Measurements from ENCODE around the gene KCNC4. TPM values are rescaled to one million over a fixed set of nuclear protein-coding genes. Genes with fewer than 3 reads are reported as not detected.

The KCNC4 gene
- total and polyA plus RNA-seq, 2 of the 13 experiments (the other 11 are each of a cell fraction or from before 2014, with no cell fraction given): 0.24 to 0.66 TPM

GRCh38 chr1:110243574-110243973, 33.5 kb downstream of the KCNC4 start:
- WGBS (ENCODE audit: low lambda C conversion rate): 5% methylated on average over 9 of the region's 9 CpGs
- ATAC-seq: no peak

GRCh38 chr1:110245876-110246620, 35.9 kb downstream of the KCNC4 start:
- Histone ChIP-seq H3K36me3 (replicated peaks in 1 of 2; ENCODE audit: control insufficient read depth in 1 of 2, insufficient read depth in 2 of 2, low read length in 2 of 2) (no peaks in the 10 kb centered on the region), H3K9me3 (ENCODE audit: low read length) (no peaks in the 10 kb centered on the region), H2AFZ (ENCODE audit: low read length) (no peak overlapping the region), H3K9ac (ENCODE audit: insufficient read depth, low read depth, low read length) (no peak overlapping the region), H3K27ac (ENCODE audit: extremely low read length, insufficient read depth, low read length) (no peak overlapping the region), H3K4me3 (replicated peaks in 1 of 3; ENCODE audit: insufficient read depth in 1 of 3, low read depth in 2 of 3, low read length in 3 of 3) (no peak overlapping the region), H4K20me1 (ENCODE audit: insufficient read depth, low read length) (no peaks in the 10 kb centered on the region), H3K79me2 (ENCODE audit: insufficient read depth, low read length) (no peaks in the 10 kb centered on the region), H3K4me2 (ENCODE audit: low read depth, low read length) (no peak overlapping the region), H3K4me1 (ENCODE audit: insufficient read depth, low read length) (no peaks in the 10 kb centered on the region), H3K27me3 (ENCODE audit: control insufficient read depth in 1 of 2, insufficient read depth in 2 of 2, low read length in 2 of 2) (peaks cover 4 to 40% of the 10 kb centered on the region in 2 experiments; a peak in 3 of 5 replicates)
- BruUV-seq (replicated peaks): no TSS peak
- ChIA-PET CTCF (ENCODE audit: low intra/inter-chr PET ratio, low total read pairs) (no interaction called here), POLR2A (no interaction called here)
- 12% methylated on average over 8 of the region's 9 CpGs for WGBS (ENCODE audit: low lambda C conversion rate)
- ATAC-seq (no peak), FAIRE-seq (no peak), DNase-seq (ENCODE audit: low spot score) (no peak)
- in situ Hi-C loops (cut with HindIII; ENCODE audit: extremely low pct_ligation_motif_present, low pct_unique_long_range_greater_than_20kb): no loop called here
- intact Hi-C loops (cut with micrococcal nuclease; ENCODE audit: unreplicated experiment): no loop called here
- TF ChIP-seq NCOA2 (CRISPR knock-in tag; IDR thresholded peaks at IDR 0.05): no peak
- TF ChIP-seq ZNF101 (CRISPR knock-in tag; IDR thresholded peaks at IDR 0.05; ENCODE audit: borderline replicate concordance, low read depth): no peak
- TF ChIP-seq ZIK1 (CRISPR knock-in tag; IDR thresholded peaks at IDR 0.05; ENCODE audit: borderline replicate concordance, low read depth): no peak
- TF ChIP-seq CREBL2 (CRISPR knock-in tag; IDR thresholded peaks at IDR 0.05; ENCODE audit: borderline replicate concordance): no peak
- TF ChIP-seq, protein P1, sequence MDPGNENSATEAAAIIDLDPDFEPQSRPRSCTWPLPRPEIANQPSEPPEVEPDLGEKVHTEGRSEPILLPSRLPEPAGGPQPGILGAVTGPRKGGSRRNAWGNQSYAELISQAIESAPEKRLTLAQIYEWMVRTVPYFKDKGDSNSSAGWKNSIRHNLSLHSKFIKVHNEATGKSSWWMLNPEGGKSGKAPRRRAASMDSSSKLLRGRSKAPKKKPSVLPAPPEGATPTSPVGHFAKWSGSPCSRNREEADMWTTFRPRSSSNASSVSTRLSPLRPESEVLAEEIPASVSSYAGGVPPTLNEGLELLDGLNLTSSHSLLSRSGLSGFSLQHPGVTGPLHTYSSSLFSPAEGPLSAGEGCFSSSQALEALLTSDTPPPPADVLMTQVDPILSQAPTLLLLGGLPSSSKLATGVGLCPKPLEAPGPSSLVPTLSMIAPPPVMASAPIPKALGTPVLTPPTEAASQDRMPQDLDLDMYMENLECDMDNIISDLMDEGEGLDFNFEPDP (CRISPR knock-in tag; conservative IDR thresholded peaks at IDR 0.05): no peak
- no peak for TF ChIP-seq ZNF772 (CRISPR knock-in tag; IDR thresholded peaks at IDR 0.05)
- no peak for TF ChIP-seq ZNF275 (CRISPR knock-in tag; IDR thresholded peaks at IDR 0.05; ENCODE audit: borderline replicate concordance)

More at GRCh38 chr1:110243574-110243973, 33.5 kb downstream of the KCNC4 start:
- no peak overlapping the region for H3K4me2 ChIP-seq (ENCODE audit: low read depth, low read length)
- no peaks in the 10 kb centered on the region for H3K79me2 ChIP-seq (ENCODE audit: insufficient read depth, low read length)
- H3K4me3 ChIP-seq (replicated peaks in 1 of 3; ENCODE audit: insufficient read depth in 1 of 3, low read depth in 2 of 3, low read length in 3 of 3): no peak overlapping the region
- ChIA-PET CTCF (ENCODE audit: low intra/inter-chr PET ratio, low total read pairs) (no interaction called here), POLR2A (no interaction called here)
- no TSS peak for BruUV-seq (replicated peaks)
- FAIRE-seq (no peak), DNase-seq (ENCODE audit: low spot score) (no peak)
- H3K9ac ChIP-seq (ENCODE audit: insufficient read depth, low read depth, low read length): no peak overlapping the region
- intact Hi-C loops (cut with micrococcal nuclease; ENCODE audit: unreplicated experiment) (no loop called here), in situ Hi-C loops (cut with HindIII; ENCODE audit: extremely low pct_ligation_motif_present, low pct_unique_long_range_greater_than_20kb) (no loop called here)
- no peak overlapping the region for H2AFZ ChIP-seq (ENCODE audit: low read length)
- H3K9me3 ChIP-seq (ENCODE audit: low read length): no peaks in the 10 kb centered on the region
- no peaks in the 10 kb centered on the region for H3K4me1 ChIP-seq (ENCODE audit: insufficient read depth, low read length)
- H3K36me3 ChIP-seq (replicated peaks in 1 of 2; ENCODE audit: control insufficient read depth in 1 of 2, insufficient read depth in 2 of 2, low read length in 2 of 2): no peaks in the 10 kb centered on the region
- no peak overlapping the region for H3K27ac ChIP-seq (ENCODE audit: extremely low read length, insufficient read depth, low read length)
- no peak for TF ChIP-seq ZNF562 (CRISPR knock-in tag; IDR thresholded peaks at IDR 0.05; ENCODE audit: borderline replicate concordance)
- TF ChIP-seq, protein P2, sequence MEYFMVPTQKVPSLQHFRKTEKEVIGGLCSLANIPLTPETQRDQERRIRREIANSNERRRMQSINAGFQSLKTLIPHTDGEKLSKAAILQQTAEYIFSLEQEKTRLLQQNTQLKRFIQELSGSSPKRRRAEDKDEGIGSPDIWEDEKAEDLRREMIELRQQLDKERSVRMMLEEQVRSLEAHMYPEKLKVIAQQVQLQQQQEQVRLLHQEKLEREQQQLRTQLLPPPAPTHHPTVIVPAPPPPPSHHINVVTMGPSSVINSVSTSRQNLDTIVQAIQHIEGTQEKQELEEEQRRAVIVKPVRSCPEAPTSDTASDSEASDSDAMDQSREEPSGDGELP (IDR thresholded peaks at IDR 0.05; ENCODE audit: borderline replicate concordance, low read depth): no peak
- TF ChIP-seq, protein P3, sequence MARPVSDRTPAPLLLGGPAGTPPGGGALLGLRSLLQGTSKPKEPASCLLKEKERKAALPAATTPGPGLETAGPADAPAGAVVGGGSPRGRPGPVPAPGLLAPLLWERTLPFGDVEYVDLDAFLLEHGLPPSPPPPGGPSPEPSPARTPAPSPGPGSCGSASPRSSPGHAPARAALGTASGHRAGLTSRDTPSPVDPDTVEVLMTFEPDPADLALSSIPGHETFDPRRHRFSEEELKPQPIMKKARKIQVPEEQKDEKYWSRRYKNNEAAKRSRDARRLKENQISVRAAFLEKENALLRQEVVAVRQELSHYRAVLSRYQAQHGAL (CRISPR knock-in tag; IDR thresholded peaks at IDR 0.05; ENCODE audit: not compliant biosample characterization): no peak
- H4K20me1 ChIP-seq (ENCODE audit: insufficient read depth, low read length): no peaks in the 10 kb centered on the region
- H3K27me3 ChIP-seq (ENCODE audit: control insufficient read depth in 1 of 2, insufficient read depth in 2 of 2, low read length in 2 of 2): peaks cover 5 to 43% of the 10 kb centered on the region in 2 experiments; a peak in 3 of 5 replicates
